Upper lobe of right lung (tissue), 1 donor: ENCODE results near the gene SUGT1. TPM values are rescaled to one million over a fixed set of nuclear protein-coding genes. Genes with fewer than 3 reads are reported as not detected.

Experiments used
- ATAC-seq: fragments of 200-7000 bp; cut with Tn5 transposase; one replicate; pipeline ENCODE4 v1.9.1; 2020; ENCODE audit warnings: mild to moderate bottlenecking, moderate library complexity
- DNase-seq: peaks from one replicate; pipeline ENCODE4 v3.0.0-alpha.2; 2020
- H3K27ac ChIP-seq: fragments of 200-600 bp; one replicate; pipeline ENCODE4 v1.8.0; 2022
- H3K27me3 ChIP-seq: fragments of 200-600 bp; one replicate; pipeline ENCODE4 v1.8.0; 2022; ENCODE audit warnings: mild to moderate bottlenecking
- H3K36me3 ChIP-seq: fragments of 200-600 bp; one replicate; pipeline ENCODE4 v1.8.0; 2022
- H3K4me1 ChIP-seq: fragments of 200-600 bp; one replicate; pipeline ENCODE4 v1.8.0; 2022
- H3K4me3 ChIP-seq: fragments of 200-600 bp; one replicate; pipeline ENCODE4 v1.8.0; 2022; ENCODE audit warnings: mild to moderate bottlenecking
- H3K9me3 ChIP-seq: fragments of 200-600 bp; one replicate; pipeline ENCODE4 v1.8.0; 2022
- CTCF ChIP-seq: fragments of 200-600 bp; IDR thresholded peaks from one replicate; pipeline ENCODE4 v1.8.0; 2022; ENCODE audit warnings: antibody characterized with exemption
- intact Hi-C: fragments of 100-400 bp; cut with DNase I; formaldehyde crosslinking; loops from one replicate; pipeline ENCODE4 v1.11.0; 2022
- total RNA-seq: library from RNA; stranded (reverse); fragmentation: NEBNext Ultra II Directional; extraction: Animal tissue kit (Norgen Biotek cat#: 25700); gene quantifications from one replicate; pipeline ENCODE4 v1.2.1, GENCODE V29; 2021
- donor health status: DM: no; HTN: yes; CAD: no; lungs with severe emphysema.

The SUGT1 gene
- total RNA-seq, 1 donor from 2014 or later: 39.1 TPM

- no peaks in the 10 kb centered on the region for H3K9me3 ChIP-seq
- no peak overlapping the region for H3K27ac ChIP-seq
- H3K4me1 ChIP-seq: no peaks in the 10 kb centered on the region
- ATAC-seq (peak; percentile 26), DNase-seq (no peak)
- no peaks in the 10 kb centered on the region for H3K36me3 ChIP-seq
- no peak overlapping the region for H3K4me3 ChIP-seq
- TF ChIP-seq CTCF: no peak
- intact Hi-C loops: no loop called here
- H3K27me3 ChIP-seq: peaks cover 8% of the 10 kb centered on the region
These were observed 92.3 kb downstream of the SUGT1 start for GRCh38 chr13:52744842-52745375.

DNA sequence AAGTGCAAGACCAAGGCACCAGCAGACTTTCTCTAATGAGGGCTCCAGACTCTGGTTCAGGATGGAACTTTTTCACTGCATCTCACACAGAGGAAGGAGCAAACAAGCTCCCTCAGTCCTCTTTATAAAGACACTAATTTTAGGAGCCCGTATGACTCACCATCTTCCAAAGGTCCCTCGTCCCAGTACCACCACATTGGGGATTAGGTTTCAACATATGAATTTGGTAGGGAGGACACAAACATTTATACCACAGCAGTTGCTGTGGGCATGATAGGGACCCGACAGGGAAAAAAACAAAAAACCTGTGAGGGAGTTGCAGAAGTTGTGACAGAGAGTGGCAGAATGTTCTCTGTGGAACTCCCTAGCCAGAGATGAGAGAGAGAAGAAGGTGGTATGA, 93.5 kb downstream of the SUGT1 start:
- ATAC-seq (no peak), DNase-seq (no peak)
- no peak overlapping the region for H3K4me3 ChIP-seq
- no peak overlapping the region for H3K27ac ChIP-seq
- H3K27me3 ChIP-seq: peaks cover 3% of the 10 kb centered on the region
- intact Hi-C loops: no loop called here
- no peaks in the 10 kb centered on the region for H3K36me3 ChIP-seq
- H3K9me3 ChIP-seq: no peaks in the 10 kb centered on the region
- TF ChIP-seq CTCF: no peak
- no peaks in the 10 kb centered on the region for H3K4me1 ChIP-seq

DNA sequence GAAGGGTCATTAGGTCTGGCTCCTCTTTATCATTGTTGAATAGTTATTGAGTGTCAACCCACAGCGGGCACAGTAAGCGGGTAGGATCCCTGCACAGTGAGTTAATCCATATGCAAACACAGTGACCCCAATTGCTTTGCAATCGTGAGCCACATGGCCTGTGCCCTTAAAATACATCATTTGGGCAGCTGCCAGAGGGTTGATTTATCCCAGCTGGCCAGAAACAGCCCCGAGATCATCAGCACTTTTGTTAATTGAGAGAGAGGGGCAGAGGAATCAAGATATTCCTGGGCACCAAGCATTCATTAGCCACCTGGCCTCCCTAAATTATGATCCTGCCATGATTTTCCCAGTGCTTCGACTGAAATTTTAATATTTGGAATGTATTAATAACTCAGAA, 96.8 kb downstream of the SUGT1 start:
- Histone ChIP-seq H3K9me3 (no peaks in the 10 kb centered on the region), H3K4me1 (no peaks in the 10 kb centered on the region), H3K4me3 (no peak overlapping the region), H3K27me3 (peaks cover 3% of the 10 kb centered on the region), H3K27ac (no peak overlapping the region), H3K36me3 (no peaks in the 10 kb centered on the region)
- no peak for TF ChIP-seq CTCF
- intact Hi-C loops: no loop called here
- no peak for DNase-seq
- no peak for ATAC-seq

Other genes with a start within 250 kb of the SUGT1 start
- 17.3 TPM for gene THSD1, start 246.7 kb upstream of the SUGT1 start, total RNA-seq
- gene VPS36, start 202.2 kb upstream of the SUGT1 start, total RNA-seq: 45.4 TPM
- 8.2 TPM for gene CKAP2, start 197.4 kb upstream of the SUGT1 start, total RNA-seq
- gene HNRNPA1L2, start 10.4 kb upstream of the SUGT1 start, total RNA-seq: 6.5 TPM
- gene CNMD, start 87.0 kb downstream of the SUGT1 start, total RNA-seq: not detected
- not detected for gene PCDH8, start 195.8 kb downstream of the SUGT1 start, total RNA-seq